ENCODE results near the gene CTTN. TPM values are rescaled to one million over a fixed set of nuclear protein-coding genes. Genes with fewer than 3 reads are reported as not detected.

CTTN gene
- total RNA-seq, 1 experiment from 2014 or later: 503 TPM

DNA sequence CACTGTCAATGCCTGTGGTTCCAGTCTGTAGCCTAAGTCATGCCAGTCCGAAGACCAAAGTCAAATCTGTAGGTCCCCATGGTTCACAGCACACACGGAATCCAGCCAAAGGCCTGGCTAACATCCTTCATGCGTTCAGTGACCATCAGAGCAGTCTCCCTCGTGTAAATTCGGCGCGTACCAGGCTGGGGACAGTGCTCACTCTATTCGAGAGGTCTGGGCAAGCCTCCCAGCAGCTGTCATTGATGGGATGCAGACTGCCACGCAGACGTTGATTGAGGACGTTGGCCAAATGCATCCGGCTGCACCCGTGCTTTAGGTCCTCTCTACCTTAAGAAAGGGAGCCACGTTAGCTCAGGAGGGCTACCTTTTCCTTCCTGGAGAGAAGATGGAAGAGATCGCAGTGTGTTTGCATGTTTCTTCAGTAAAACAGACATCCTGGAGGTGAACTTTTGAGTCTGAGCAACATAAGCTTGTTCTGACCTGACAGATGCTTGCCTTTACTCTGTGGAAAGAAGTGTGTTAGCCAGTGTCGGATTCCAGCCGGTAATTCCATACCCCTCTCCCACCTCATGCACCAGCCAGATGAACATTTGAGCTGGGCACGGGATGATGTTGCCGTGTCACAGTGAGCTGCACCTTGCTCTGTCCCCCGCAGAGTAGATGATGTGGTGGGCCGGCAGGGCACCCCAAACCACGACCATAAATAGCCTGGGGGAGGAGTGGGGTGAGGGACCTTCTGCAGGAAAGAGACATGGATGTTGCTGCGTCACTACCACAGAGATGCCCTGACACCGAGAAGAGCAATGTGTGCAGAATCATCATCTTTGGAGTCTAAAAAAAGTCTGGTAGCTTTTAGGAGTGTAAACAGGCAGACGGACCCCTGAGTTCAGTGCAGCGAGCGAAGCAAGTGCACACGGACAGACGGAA is 12.2 kb downstream of the CTTN start:
- DNase-seq (ENCODE audit: low read depth, low spot score) (no peak), ATAC-seq (no peak)
- in situ Hi-C loops (cut with HindIII; ENCODE audit: low pct_unique_long_range_greater_than_20kb, low sequenced_read_pairs): no loop called here
- CTCF ChIA-PET: interaction anchor here (0.6 kb wide), 1 partner anchor 14 kb away, joined by 5 read pairs; no protein-coding TSS in a partner anchor
- Histone ChIP-seq H3K9me3 (ENCODE audit: control insufficient read depth, insufficient read depth, low read depth, low read length) (no peaks in the 10 kb centered on the region), H3K27me3 (ENCODE audit: control insufficient read depth, insufficient read depth, low read length) (no peaks in the 10 kb centered on the region), H3K4me3 (ENCODE audit: low read depth in 2 of 2, low read length in 2 of 2) (no peak overlapping the region), H3K4me1 (ENCODE audit: control insufficient read depth, insufficient read depth, low read length) (no peaks in the 10 kb centered on the region), H3K27ac (ENCODE audit: low read length) (no peak overlapping the region), H3K36me3 (ENCODE audit: control insufficient read depth, insufficient read depth, low read length) (peaks cover 60% of the 10 kb centered on the region)
- TF ChIP-seq CTCF (IDR thresholded peaks at IDR 0.05) (no peak), TCF7L2 (IDR thresholded peaks at IDR 0.05; ENCODE audit: low read depth, low read length) (no peak), SIN3A (IDR thresholded peaks at IDR 0.05; ENCODE audit: borderline replicate concordance, insufficient read depth, low read depth, low read length) (no peak), POLR2AphosphoS5 (IDR thresholded peaks at IDR 0.05; ENCODE audit: low read depth, low read length) (no peak)
- TF ChIP-seq, protein P1, sequence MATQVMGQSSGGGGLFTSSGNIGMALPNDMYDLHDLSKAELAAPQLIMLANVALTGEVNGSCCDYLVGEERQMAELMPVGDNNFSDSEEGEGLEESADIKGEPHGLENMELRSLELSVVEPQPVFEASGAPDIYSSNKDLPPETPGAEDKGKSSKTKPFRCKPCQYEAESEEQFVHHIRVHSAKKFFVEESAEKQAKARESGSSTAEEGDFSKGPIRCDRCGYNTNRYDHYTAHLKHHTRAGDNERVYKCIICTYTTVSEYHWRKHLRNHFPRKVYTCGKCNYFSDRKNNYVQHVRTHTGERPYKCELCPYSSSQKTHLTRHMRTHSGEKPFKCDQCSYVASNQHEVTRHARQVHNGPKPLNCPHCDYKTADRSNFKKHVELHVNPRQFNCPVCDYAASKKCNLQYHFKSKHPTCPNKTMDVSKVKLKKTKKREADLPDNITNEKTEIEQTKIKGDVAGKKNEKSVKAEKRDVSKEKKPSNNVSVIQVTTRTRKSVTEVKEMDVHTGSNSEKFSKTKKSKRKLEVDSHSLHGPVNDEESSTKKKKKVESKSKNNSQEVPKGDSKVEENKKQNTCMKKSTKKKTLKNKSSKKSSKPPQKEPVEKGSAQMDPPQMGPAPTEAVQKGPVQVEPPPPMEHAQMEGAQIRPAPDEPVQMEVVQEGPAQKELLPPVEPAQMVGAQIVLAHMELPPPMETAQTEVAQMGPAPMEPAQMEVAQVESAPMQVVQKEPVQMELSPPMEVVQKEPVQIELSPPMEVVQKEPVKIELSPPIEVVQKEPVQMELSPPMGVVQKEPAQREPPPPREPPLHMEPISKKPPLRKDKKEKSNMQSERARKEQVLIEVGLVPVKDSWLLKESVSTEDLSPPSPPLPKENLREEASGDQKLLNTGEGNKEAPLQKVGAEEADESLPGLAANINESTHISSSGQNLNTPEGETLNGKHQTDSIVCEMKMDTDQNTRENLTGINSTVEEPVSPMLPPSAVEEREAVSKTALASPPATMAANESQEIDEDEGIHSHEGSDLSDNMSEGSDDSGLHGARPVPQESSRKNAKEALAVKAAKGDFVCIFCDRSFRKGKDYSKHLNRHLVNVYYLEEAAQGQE (IDR thresholded peaks at IDR 0.05; ENCODE audit: insufficient read depth in 1 of 2, low read depth in 2 of 2, low read length in 1 of 2): no peak
- BruUV-seq (replicated peaks): no TSS peak
- intact Hi-C loops (cut with micrococcal nuclease; ENCODE audit: unreplicated experiment): no loop called here
- POLR2A ChIA-PET: no interaction called here

DNA sequence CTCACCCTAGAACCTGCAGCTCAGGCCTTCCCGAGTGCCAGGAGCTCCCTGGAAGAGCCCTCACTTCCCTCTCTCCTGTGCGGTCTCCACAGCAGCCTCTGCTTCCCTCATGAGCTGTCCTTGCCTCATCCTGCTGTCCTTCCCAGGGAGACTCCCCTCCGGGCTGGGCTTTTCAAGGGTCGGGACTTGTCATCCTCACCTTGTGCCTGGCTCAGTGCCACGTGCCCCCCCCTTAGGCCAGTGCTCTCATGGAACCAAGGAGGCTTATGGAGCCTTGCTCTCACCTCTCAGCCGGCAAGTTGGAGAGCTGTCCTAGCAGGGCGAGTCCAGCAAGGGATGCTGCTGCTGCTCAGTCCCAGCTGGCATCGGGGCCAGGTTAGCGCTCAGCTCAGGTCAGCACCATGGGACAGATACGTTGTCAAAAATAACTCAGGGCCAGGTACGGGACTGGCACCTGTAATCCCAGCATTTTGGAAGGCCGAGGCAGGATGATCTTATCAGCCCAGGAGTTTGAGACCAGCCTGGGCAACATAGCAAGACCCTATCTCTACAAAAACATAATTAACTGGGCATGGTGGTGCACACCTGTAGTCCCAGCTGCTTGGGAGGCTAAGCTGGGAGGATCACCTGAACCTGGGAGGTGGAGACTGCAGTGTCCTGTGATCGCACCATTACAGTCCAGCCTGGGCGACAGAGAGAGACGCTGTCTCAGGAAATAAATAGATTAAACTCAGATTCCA is 13.6 kb downstream of the CTTN start:
- no peaks in the 10 kb centered on the region for H3K27me3 ChIP-seq (ENCODE audit: control insufficient read depth, insufficient read depth, low read length)
- H3K36me3 ChIP-seq (ENCODE audit: control insufficient read depth, insufficient read depth, low read length): peaks cover 54% of the 10 kb centered on the region
- ATAC-seq: no peak
- in situ Hi-C loops (cut with HindIII; ENCODE audit: low pct_unique_long_range_greater_than_20kb, low sequenced_read_pairs) (no loop called here), intact Hi-C loops (cut with micrococcal nuclease; ENCODE audit: unreplicated experiment) (no loop called here)
- ChIA-PET POLR2A (no interaction called here), CTCF (no interaction called here)
- no peak for DNase-seq (ENCODE audit: low read depth, low spot score)
- TF ChIP-seq CTCF (IDR thresholded peaks at IDR 0.05) (no peak), SIN3A (IDR thresholded peaks at IDR 0.05; ENCODE audit: borderline replicate concordance, insufficient read depth, low read depth, low read length) (no peak)
- TF ChIP-seq, protein P1 (IDR thresholded peaks at IDR 0.05; ENCODE audit: insufficient read depth in 1 of 2, low read depth in 2 of 2, low read length in 1 of 2): no peak
- no peaks in the 10 kb centered on the region for H3K4me1 ChIP-seq (ENCODE audit: control insufficient read depth, insufficient read depth, low read length)
- no peak overlapping the region for H3K27ac ChIP-seq (ENCODE audit: low read length)
- no peak overlapping the region for H3K4me3 ChIP-seq (ENCODE audit: low read depth in 2 of 2, low read length in 2 of 2)
- no peaks in the 10 kb centered on the region for H3K9me3 ChIP-seq (ENCODE audit: control insufficient read depth, insufficient read depth, low read depth, low read length)
- no TSS peak for BruUV-seq (replicated peaks)

Measured in Panc1 (cell line).